HG02763 (cell line): ENCODE data around the gene PATJ.
"Not testable (repeated sequence)": the region's sequence is repeated elsewhere in the genome, so short reads cannot be mapped to it uniquely, and the experiment has no call there.

Experiments used
- ATAC-seq: cut with Tn5 transposase; IDR thresholded peaks from one replicate; pipeline ENCODE4 v1.9.1; 2021; ENCODE audit warnings: mild to moderate bottlenecking, moderate library complexity; ENCODE audit not compliant: unreplicated experiment

The PATJ gene

GRCh38 chr1:61741711-61742619 lies at the start of gene PATJ:
TSS of gene PATJ (plus strand) at chr1:61742480. CDS start at chr1:61762893, 20,413 bp downstream.
- peak; percentile 76 for ATAC-seq

GRCh38 chr1:61699911-61700851 lies 42.1 kb upstream of the PATJ start:
- no peak for ATAC-seq

GRCh38 chr1:61708953-61709907 lies 33.0 kb upstream of the PATJ start:
- no peak for ATAC-seq

- no peak for ATAC-seq
Observed at GRCh38 chr1:61709908-61710289, 32.4 kb upstream of the PATJ start.

- ATAC-seq: not testable (repeated sequence)
Observed at GRCh38 chr1:61711257-61711656, 31.0 kb upstream of the PATJ start.

GRCh38 chr1:61711969-61712368 lies 30.3 kb upstream of the PATJ start:
- no peak for ATAC-seq

GRCh38 chr1:61718996-61719663 lies 23.1 kb upstream of the PATJ start:
- not testable (repeated sequence) for ATAC-seq

GRCh38 chr1:61724506-61724812 lies 17.8 kb upstream of the PATJ start:
- no peak for ATAC-seq

- ATAC-seq: peak; percentile 100
Observed at GRCh38 chr1:61724813-61725694, 17.2 kb upstream of the PATJ start, which contains the start of gene TM2D1. TSS of gene TM2D1 (minus strand) at chr1:61725141. CDS start at chr1:61725120, 21 bp downstream.

- ATAC-seq: no peak
Observed at GRCh38 chr1:61727544-61727943, 14.7 kb upstream of the PATJ start.

GRCh38 chr1:61730679-61731078 lies 11.6 kb upstream of the PATJ start:
- ATAC-seq: not testable (repeated sequence)

GRCh38 chr1:61732726-61733125 lies 9.6 kb upstream of the PATJ start:
- no peak for ATAC-seq

GRCh38 chr1:61740751-61741700 lies 1.3 kb upstream of the PATJ start:
- ATAC-seq: no peak

GRCh38 chr1:61742620-61743430 lies 545 bp downstream of the PATJ start:
- ATAC-seq: peak; percentile 53

GRCh38 chr1:61743431-61743705 lies 1.1 kb downstream of the PATJ start:
- ATAC-seq: no peak

- ATAC-seq: no peak
Observed at GRCh38 chr1:61743716-61744580, 1.7 kb downstream of the PATJ start.
